Liver (tissue), 9 donors: Measurements from ENCODE around the gene SZT2. TPM values are rescaled to one million over a fixed set of nuclear protein-coding genes. Genes with fewer than 3 reads are reported as not detected.

ENCODE experiments used
- DNase-seq: peaks from one replicate; pipeline ENCODE4 v3.0.0-alpha.2; 2017; ENCODE audit warnings: low spot score
- H3K27ac ChIP-seq, 2 donors: one replicate each; pipeline ENCODE4 v1.7.0; 2013; ENCODE audit warnings: inconsistent platforms in 2 of 2, low read length in 2 of 2, control low read depth in 1 of 2, low read depth in 1 of 2, mild to moderate bottlenecking in 1 of 2
- H3K27me3 ChIP-seq, 4 donors: one replicate each; pipeline versions ENCODE4 v1.6.1 to v1.7.0; 2013; ENCODE audit warnings: low read length in 3 of 4, inconsistent platforms in 1 of 4, mild to moderate bottlenecking in 1 of 4, moderate library complexity in 1 of 4; ENCODE audit not compliant: control insufficient read depth in 4 of 4, insufficient read depth in 4 of 4
- H3K36me3 ChIP-seq, 4 donors: one replicate each; pipeline versions ENCODE4 v1.6.1 to v1.7.0; 2013; ENCODE audit warnings: low read length in 3 of 4, mild to moderate bottlenecking in 3 of 4, low read depth in 1 of 4, moderate library complexity in 1 of 4; ENCODE audit not compliant: control insufficient read depth in 4 of 4, insufficient read depth in 3 of 4
- H3K4me1 ChIP-seq, 4 donors: one replicate each; pipeline versions ENCODE4 v1.6.1 to v1.7.0; 2013; ENCODE audit warnings: low read length in 3 of 4, mild to moderate bottlenecking in 3 of 4, moderate library complexity in 1 of 4; ENCODE audit not compliant: control insufficient read depth in 4 of 4, insufficient read depth in 4 of 4
- H3K4me3 ChIP-seq, 3 donors: one replicate each; pipeline versions ENCODE4 v1.6.1 to v1.7.0; 2013; ENCODE audit warnings: low read length in 3 of 3, control low read depth in 1 of 3, low read depth in 1 of 3, mild to moderate bottlenecking in 1 of 3
- H3K9ac ChIP-seq, 2 donors: one replicate each; pipeline ENCODE4 v1.7.0; 2013; ENCODE audit warnings: low read length in 2 of 2, mild to moderate bottlenecking in 2 of 2, moderate library complexity in 2 of 2, control low read depth in 1 of 2, low read depth in 1 of 2
- H3K9me3 ChIP-seq, 4 donors: one replicate each; pipeline versions ENCODE4 v1.6.1 to v1.7.0; 2013; ENCODE audit warnings: low read length in 3 of 4; ENCODE audit not compliant: control insufficient read depth in 4 of 4
- ATF3 ChIP-seq: IDR thresholded peaks from 2 replicates; pipeline ENCODE4 v1.6.1; 2016; ENCODE audit warnings: antibody characterized with exemption
- CTCF ChIP-seq: fragments of 150-350 bp; IDR thresholded peaks from 2 replicates; pipeline ENCODE4 v1.5.1; 2017; ENCODE audit warnings: improper control_type of control experiment, low read depth, low read length; ENCODE audit not compliant: missing input control
- EGR1 ChIP-seq, 2 donors: IDR thresholded peaks; 2 replicates each; pipeline ENCODE4 v1.6.1; 2016 to 2018; ENCODE audit warnings: antibody characterized with exemption in 2 of 2, low read depth in 2 of 2
- FOXA1 ChIP-seq: IDR thresholded peaks from 2 replicates; pipeline ENCODE4 v1.6.1; 2016; ENCODE audit warnings: antibody characterized with exemption
- FOXA2 ChIP-seq: IDR thresholded peaks from 2 replicates; pipeline ENCODE4 v1.6.1; 2016; ENCODE audit warnings: antibody characterized with exemption
- GABPA ChIP-seq, 2 donors: IDR thresholded peaks in 1 of 2; conservative IDR thresholded peaks in 1 of 2; 2 replicates each; pipeline ENCODE4 v1.6.1; 2016; ENCODE audit warnings: antibody characterized with exemption in 2 of 2, mild to moderate bottlenecking in 1 of 2, moderate library complexity in 1 of 2
- HNF4A ChIP-seq, 2 donors: conservative IDR thresholded peaks; 2 replicates each; pipeline ENCODE4 v1.6.1; 2016; ENCODE audit warnings: antibody characterized with exemption in 2 of 2, mild to moderate bottlenecking in 2 of 2
- HNF4G ChIP-seq: IDR thresholded peaks from 2 replicates; pipeline ENCODE4 v1.6.1; 2016; ENCODE audit warnings: antibody characterized with exemption
- JUND ChIP-seq, 2 donors: IDR thresholded peaks; 2 replicates each; pipeline ENCODE4 v1.6.1; 2016; ENCODE audit warnings: antibody characterized with exemption in 2 of 2
- MAX ChIP-seq: IDR thresholded peaks from 2 replicates; pipeline ENCODE4 v1.6.1; 2016; ENCODE audit warnings: antibody characterized with exemption
- NR2F2 ChIP-seq: IDR thresholded peaks from 2 replicates; pipeline ENCODE4 v1.6.1; 2016; ENCODE audit warnings: antibody characterized with exemption
- RAD21 ChIP-seq, 2 donors: IDR thresholded peaks; 2 replicates each; pipeline ENCODE4 v1.6.1; 2016; ENCODE audit warnings: antibody characterized with exemption in 2 of 2, mild to moderate bottlenecking in 2 of 2
- REST ChIP-seq: IDR thresholded peaks from 2 replicates; pipeline ENCODE4 v1.6.1; 2016; ENCODE audit warnings: antibody characterized with exemption, mild to moderate bottlenecking
- RXRA ChIP-seq, 2 donors: IDR thresholded peaks; 2 replicates each; pipeline ENCODE4 v1.6.1; 2017 to 2018; ENCODE audit warnings: antibody characterized with exemption in 2 of 2, mild to moderate bottlenecking in 1 of 2
- SP1 ChIP-seq: IDR thresholded peaks from 2 replicates; pipeline ENCODE4 v1.6.1; 2018; ENCODE audit warnings: antibody characterized with exemption, mild to moderate bottlenecking
- TAF1 ChIP-seq: conservative IDR thresholded peaks from 2 replicates; pipeline ENCODE4 v1.6.1; 2016; ENCODE audit warnings: antibody characterized with exemption, mild to moderate bottlenecking
- YY1 ChIP-seq: IDR thresholded peaks from 2 replicates; pipeline ENCODE4 v1.6.1; 2016; ENCODE audit warnings: antibody characterized with exemption, mild to moderate bottlenecking
- ZBTB33 ChIP-seq: IDR thresholded peaks from 2 replicates; pipeline ENCODE4 v1.6.1; 2016; ENCODE audit warnings: antibody characterized with exemption
- WGBS: extraction: QIAGEN DNeasy Blood & Tissue Kit; methylation state at CpG from one replicate; pipeline ENCODE4 v1.1.7; 2013; 5-methylcytosine and 5-hydroxymethylcytosine counted together
- polyA plus RNA-seq, 2 donors: library from polyadenylated mRNA; stranded (reverse) in 1 of 2; unstranded in 1 of 2; fragments of 200-250 nt in 1 of 2; fragments of >200 nt in 1 of 2; fragmentation: Nextera tagmentation in 1 of 2; extraction: Ambion mirVana in 1 of 2; gene quantifications; one replicate each; pipeline versions ENCODE4 v1.2.1 to v1.2.3, GENCODE V29; 2013 to 2015
- total RNA-seq, 2 donors: library from RNA; depleted of rRNA; stranded (reverse); fragments of >200 nt; gene quantifications; one replicate each; pipeline ENCODE4 v1.2.3, GENCODE V29; 2014
- donor health status: healthy.
- donor health status: healthy.
- donor health status: healthy.
- donor health status: healthy.
- donor health status: healthy.

Gene SZT2
- total and polyA plus RNA-seq, 4 donors, result 4.8 to 31.0 (median 11.9) TPM

GRCh38 chr1:43452789-43453441, 63.2 kb downstream of the SZT2 start:
- peaks cover 9 to 19% (median 15%) of the 10 kb centered on the region in 4 donors for H3K36me3 ChIP-seq
- peaks cover 9 to 47% (median 33%) of the 10 kb centered on the region in 4 donors for H3K4me1 ChIP-seq
- peak overlapping the region; percentile 58 to 80 for H3K27ac ChIP-seq
- WGBS, result 18% methylated on average over 10 of the region's 10 CpGs
- DNase-seq, result no peak
- no peak for TF ChIP-seq NR2F2
- no peak for TF ChIP-seq FOXA1
- TF ChIP-seq HNF4G, result no peak
- TF ChIP-seq RAD21 (IDR thresholded peaks at IDR 0.05), result no peak
- no peak for TF ChIP-seq SP1
- no peak for TF ChIP-seq CTCF
- TF ChIP-seq ATF3, result no peak
- TF ChIP-seq RXRA (IDR thresholded peaks at IDR 0.05), result no peak
- no peak for TF ChIP-seq FOXA2
- TF ChIP-seq MAX, result no peak
- no peak for TF ChIP-seq ZBTB33
- no peak for TF ChIP-seq HNF4A (conservative IDR thresholded peaks at IDR 0.05)
- no peak for TF ChIP-seq GABPA (IDR thresholded peaks at IDR 0.05 in 1 of 2, conservative IDR thresholded peaks at IDR 0.05 in 1 of 2)
- TF ChIP-seq JUND (IDR thresholded peaks at IDR 0.05), result no peak
- no peak for TF ChIP-seq TAF1
- TF ChIP-seq YY1, result no peak
- TF ChIP-seq EGR1 (IDR thresholded peaks at IDR 0.05; ENCODE audit: low read depth in 2 of 2), result no peak
- no peaks in the 10 kb centered on the region for H3K9me3 ChIP-seq
- H3K27me3 ChIP-seq, result no peaks in the 10 kb centered on the region
- H3K9ac ChIP-seq, result peak overlapping the region in 1 of 2 donors; percentile 79
- peak overlapping the region; percentile 11 to 76 (median 39) for H3K4me3 ChIP-seq

- peaks cover 5 to 39% (median 27%) of the 10 kb centered on the region in 4 donors for H3K4me1 ChIP-seq
- peak; percentile 84 for DNase-seq
- WGBS, result 1% methylated on average over 87 of the region's 87 CpGs
- peak within 1 kb of the TSS; percentile 58 to 80 for H3K27ac ChIP-seq
- TF ChIP-seq FOXA2 (no peak), NR2F2 (no peak), MAX (no peak), TAF1 (no peak), REST (no peak), EGR1 (IDR thresholded peaks at IDR 0.05; ENCODE audit: low read depth in 2 of 2) (no peak), RXRA (IDR thresholded peaks at IDR 0.05) (no peak), GABPA (IDR thresholded peaks at IDR 0.05 in 1 of 2, conservative IDR thresholded peaks at IDR 0.05 in 1 of 2) (no peak), JUND (IDR thresholded peaks at IDR 0.05) (no peak), YY1 (no peak), CTCF (no peak), ATF3 (no peak), HNF4G (no peak)
- H3K9me3 ChIP-seq, result no peaks in the 10 kb centered on the region
- H3K4me3 ChIP-seq, result peak within 1 kb of the TSS; percentile 67 to 80 (median 76)
- peak within 1 kb of the TSS; percentile 72 to 79 for H3K9ac ChIP-seq
- peaks cover 9 to 19% (median 15%) of the 10 kb centered on the region in 4 donors for H3K36me3 ChIP-seq
- no peaks in the 10 kb centered on the region for H3K27me3 ChIP-seq
These were observed 64.0 kb downstream of the SZT2 start, which contains the start of gene HYI for GRCh38 chr1:43453442-43454269. TSS of gene HYI (minus strand) at chr1:43453931. CDS start at chr1:43453793, 138 bp downstream.
